NCI-H2081 treated with DMSO at 0.1 percent for 48 hours (cell line): ENCODE results near the gene WDR81.
"Not testable (repeated sequence)": the region's sequence is repeated elsewhere in the genome, so short reads cannot be mapped to it uniquely, and the experiment has no call there.

ENCODE experiments used
- DNase-seq: peaks from one replicate; lab custom pipeline; 2025; lab: John Stamatoyannopoulos, UW

The WDR81 gene

DNA sequence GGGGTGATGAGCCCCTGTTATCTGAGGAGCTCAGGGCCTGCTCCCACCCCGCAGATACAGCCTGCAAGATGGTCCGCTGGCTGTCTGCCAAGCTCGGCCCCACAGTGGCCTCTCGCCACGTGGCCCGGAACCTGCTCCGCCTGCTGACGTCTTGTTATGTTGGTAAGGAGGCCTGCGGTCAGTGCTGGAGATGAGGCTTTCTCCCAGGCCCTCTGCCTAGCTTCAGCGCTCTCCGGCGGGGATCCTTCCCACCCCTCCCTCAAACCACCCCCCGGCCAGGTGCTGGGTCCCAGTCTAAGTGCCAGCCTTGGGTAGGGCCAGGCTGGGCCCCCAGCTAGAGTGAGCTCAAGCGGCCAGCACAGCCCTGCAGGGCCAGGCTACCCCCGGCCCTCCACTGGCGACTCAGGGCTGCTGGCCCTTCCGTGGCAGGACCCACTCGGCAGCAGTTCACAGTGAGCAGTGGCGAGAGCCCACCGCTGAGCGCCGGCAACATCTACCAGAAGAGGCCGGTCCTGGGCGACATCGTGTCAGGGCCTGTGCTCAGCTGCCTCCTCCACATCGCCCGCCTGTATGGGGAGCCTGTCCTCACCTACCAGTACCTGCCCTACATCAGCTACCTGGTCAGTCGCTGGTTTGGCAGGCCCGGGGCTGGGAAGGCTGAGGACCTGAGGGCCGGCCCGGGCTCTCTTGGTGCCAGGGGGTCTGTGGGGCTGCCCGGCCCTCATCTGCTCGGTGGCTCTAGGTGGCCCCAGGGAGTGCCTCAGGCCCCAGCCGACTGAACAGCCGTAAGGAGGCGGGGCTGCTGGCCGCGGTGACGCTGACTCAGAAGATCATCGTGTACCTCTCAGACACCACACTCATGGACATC is 6.1 kb downstream of the WDR81 start:
- no peak for DNase-seq

DNA sequence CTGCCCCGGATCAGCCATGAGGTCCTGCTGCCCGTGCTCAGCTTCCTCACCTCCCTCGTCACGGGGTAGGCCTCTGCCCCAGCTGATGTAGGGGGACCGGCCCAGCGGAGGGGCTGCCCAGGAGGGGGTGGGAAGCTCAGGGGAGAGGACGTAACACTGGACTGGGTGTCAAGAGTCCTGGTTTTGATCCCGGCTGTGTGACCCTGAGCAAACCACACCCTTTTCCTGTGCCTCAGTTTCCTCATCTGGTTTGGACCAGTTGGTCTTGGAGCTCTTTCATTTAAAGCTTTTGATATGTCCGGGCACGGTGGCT is 6.6 kb downstream of the WDR81 start:
- DNase-seq: no peak

DNA sequence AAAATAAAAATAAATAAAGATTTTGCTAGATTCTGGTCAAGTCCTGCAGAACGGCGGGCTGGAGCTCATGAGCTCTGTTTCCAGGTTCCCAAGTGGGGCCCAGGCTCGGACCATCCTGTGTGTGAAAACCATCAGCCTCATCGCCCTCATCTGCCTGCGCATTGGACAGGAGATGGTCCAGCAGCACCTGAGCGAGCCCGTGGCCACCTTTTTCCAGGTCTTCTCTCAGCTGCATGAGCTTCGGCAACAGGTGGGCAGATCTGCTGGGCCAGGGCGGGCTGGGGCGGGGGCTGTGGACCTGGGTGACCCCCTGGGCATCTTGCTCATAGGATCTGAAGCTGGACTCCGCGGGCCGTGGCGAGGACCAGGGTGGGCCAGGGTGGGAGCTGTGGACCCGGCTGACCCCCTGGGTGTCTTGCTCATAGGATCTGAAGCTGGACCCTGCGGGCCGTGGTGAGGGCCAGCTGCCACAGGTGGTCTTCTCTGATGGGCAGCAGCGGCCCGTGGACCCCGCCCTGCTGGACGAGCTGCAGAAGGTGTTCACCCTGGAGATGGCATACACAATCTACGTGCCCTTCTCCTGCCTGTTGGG is 7.8 kb downstream of the WDR81 start:
- DNase-seq: no peak

DNA sequence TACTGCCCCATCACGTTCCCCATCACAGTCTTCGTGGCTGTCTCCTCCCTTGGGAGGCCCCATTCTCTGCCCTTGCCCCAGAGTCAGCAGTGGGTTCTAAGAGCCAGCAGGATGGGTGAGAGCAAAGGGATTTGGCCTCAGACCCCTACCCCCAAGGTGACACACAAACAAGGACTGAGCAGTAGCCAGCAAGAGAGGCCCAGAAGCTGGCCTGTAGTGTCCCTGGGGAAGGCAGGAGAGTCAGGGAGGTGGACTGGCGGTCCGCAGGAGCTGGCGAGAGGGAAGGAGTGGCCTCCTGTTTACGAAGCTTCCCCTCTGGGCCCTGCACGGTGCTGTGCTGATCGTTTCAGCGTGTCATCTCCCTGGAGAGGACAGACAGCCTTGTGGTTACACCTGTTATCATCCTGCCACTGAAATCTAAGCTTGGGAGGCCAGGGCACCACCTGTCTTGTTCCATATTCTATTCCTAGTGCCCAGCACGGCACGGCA is 8.4 kb downstream of the WDR81 start:
- DNase-seq: no peak

DNA sequence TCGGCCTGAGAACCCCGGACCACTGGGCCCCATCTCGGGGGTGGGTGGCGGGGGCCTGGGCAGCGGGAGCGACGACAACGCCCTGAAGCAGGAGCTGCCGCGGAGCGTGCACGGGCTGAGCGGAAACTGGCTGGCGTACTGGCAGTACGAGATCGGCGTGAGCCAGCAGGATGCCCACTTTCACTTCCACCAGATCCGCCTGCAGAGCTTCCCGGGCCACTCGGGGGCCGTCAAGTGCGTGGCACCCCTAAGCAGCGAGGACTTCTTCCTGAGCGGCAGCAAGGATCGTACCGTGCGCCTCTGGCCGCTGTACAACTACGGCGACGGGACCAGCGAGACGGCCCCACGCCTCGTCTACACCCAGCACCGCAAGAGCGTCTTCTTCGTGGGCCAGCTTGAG is 9.3 kb downstream of the WDR81 start:
- no peak for DNase-seq

DNA sequence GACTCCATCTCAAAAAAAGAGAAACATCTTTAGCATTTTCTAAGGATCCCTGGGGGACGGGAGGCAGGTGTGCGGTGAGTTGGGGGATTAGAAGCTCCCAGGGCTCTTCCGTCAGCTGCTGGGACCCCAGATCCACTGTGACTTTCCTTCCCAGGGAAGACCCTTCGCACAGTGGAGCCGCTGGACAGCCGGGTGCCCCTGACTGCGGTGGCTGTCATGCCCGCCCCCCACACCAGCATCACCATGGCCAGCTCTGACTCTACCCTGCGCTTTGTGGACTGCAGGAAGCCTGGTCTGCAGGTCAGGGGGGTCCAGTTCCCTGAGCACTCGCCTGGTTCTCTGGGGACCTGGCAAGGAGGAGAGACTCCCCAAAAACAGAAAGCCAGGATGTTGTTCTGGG is 10.9 kb downstream of the WDR81 start:
- no peak for DNase-seq

DNA sequence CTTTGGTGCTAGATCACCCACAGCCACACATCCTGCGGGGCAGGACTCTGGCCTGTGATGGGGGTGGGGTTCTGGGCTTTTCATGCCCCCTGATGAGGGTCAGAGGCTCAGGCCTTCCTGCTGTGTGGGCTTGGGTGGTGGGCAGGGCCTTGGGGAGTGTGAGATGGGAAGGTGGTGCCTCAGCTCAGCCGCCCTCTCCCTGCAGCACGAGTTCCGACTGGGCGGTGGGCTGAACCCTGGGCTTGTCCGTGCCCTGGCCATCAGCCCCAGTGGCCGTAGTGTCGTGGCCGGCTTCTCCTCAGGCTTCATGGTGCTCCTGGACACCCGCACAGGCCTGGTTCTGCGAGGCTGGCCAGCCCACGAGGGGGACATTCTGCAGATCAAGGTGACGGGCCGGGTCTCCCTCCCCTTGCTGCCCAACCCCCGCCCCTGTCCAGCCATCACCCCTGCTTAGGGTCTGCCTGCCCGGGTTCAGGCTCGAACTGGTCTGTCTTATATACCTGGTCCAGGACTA is 11.4 kb downstream of the WDR81 start:
- no peak for DNase-seq

DNA sequence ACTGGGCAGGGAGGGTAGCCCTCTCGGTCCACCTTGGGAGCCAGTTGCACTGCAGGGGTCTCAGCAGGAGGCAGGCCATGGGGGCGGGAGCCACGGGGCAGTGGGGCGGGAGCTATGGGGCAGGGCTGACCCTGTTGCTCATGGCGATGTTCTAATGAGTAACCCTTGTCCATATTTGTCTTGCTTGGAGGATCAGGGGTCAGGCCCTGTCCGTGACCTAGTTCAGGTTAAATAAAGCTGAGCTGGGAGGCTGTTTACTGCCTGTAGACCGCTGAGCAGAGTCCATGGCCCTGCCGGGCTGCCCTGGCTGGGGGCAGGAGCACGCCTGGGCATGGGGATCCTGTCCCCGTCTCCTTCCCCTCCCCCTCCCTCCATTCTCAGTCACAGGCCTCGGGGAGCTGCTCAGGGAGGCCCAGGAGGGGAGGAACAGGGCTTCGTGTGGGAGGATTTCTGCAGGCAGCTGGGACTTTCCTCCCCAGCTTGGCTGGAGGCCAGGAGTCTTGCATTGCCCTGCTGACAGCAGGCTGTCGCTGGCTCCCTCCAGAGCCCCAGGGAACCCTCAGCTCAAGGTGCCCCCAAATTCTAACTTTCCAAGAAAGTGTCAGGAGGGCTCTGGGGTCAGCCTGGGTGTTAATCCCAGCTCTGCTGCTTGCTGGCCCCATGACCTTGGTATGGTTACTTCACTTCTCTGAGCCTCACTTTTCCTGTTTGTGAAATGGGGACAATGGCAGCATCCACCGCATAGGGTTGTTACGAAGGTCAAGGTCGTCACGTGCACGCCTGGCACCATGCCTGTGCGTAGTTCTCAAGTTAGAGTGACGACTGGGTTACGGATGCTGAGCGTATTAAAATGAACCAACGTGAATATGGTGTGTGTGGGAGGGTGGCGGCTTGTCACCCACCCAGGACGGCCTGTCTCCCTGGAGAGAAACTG is 12.1 kb downstream of the WDR81 start:
- DNase-seq: no peak

DNA sequence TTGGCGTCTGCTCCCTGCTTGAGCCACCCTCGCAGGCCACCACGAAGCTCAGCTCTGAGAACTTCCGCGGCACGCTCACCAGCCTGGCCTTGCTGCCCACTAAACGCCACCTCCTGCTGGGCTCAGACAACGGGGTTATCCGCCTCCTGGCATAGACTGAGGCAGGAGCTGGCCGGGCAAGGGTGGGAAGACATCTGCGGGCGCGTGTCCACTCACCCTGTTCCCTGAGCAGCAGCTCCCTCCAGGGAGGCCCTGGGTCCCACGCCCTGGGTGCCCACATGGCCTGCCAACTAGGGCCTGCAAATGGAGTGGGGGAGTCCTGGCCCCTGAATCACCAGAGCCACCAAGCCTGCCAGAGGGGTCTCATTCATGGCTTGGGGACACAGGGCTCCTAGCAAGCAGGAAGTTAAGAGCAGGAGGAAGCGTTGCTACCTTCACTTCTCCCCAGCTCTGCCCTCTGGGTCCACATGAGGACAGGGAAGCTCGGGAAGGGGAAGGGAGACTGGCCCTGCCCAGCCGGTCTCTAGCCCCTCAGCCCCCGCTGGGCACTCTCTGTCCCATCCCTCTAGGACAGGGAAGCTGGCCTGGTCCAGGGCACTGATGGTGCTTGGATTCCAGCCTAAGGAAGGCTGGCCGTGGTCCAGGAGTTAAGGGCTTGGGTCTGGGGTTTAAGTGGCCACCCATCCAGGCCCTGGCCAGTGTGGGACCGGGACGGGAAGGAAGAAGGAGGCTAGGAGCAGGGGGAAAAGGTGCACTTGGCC is 13.2 kb downstream of the WDR81 start:
- DNase-seq: no peak

DNA sequence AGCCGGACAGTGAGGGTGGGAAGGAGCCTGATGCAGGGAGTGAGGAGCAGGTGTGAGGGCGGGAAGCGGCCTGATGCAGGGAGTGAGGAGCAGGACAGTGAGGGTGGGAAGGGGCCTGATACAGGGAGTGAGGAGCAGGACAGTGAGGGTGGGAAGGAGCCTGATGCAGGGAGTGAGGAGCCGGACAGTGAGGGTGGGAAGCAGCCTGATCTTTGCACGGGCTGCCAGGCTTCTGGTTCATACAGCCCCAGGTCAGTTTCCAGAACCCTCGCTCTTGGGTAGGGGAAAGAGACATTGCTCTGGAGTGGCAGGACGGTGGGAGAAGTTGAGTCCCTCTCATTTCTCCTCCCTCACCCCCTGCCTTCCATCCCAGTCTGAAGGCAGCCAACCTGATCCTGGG is 17.4 kb downstream of the WDR81 start:
- not testable (repeated sequence) for DNase-seq

DNA sequence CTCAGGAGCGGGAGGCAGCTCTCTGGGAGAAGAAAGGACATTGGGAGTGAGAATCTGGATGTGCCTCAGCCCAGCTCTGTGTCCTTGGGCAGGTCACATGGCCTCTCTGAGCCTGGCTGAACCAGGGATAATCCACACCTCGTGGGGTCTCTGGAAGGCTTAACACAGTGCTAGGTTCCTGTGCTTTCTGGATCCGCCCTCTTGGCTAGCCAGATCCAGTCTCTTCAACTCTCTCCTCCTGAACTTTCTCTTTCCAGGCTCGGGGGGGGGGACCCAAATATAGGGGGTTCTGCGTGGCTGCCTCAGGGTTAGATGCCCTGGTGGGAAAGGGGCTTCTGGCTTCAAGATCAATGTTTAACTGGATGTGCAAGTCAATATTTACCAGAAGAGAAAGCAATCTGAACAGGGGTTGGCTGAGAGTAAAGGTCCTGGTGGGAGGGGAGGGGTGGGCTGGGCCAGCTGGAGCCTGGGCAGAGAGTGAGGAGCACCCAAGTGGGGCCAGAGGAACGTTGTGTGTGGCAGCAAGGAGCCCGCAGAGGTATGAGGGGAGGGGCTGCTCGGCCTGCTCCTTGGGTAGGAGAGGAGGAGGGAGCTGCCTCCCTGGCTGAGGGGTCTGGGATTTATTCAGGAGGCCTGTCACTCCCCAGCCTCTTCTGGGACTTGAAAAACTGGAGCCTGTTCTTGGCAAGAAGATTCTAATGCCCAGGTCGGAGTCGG is 18.0 kb downstream of the WDR81 start, which contains the start of gene SERPINF2:
Gene SERPINF2, plus strand, starts transcription at position 501 of the 717 bp plus-strand sequence. CDS start 2,125 bp downstream, outside the sequence.
- DNase-seq: no peak

DNA sequence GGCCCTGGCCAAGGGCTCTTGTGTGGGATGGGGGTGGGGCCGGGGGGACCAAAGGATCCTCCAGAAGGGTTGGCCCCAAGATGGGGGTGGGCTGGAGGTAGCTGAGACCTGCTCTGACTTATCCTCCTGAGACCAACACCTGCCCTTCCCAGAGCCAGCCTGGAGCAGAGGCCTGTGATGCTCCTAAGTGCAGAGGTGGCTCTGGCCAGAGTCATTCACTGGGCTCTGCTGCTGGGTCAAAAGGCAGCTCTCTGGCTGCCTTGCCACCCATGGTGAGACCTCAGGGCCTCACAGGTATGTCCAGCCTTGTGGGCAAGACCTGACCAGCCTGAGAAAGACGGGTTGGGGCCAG is 18.6 kb downstream of the WDR81 start:
- no peak for DNase-seq

DNA sequence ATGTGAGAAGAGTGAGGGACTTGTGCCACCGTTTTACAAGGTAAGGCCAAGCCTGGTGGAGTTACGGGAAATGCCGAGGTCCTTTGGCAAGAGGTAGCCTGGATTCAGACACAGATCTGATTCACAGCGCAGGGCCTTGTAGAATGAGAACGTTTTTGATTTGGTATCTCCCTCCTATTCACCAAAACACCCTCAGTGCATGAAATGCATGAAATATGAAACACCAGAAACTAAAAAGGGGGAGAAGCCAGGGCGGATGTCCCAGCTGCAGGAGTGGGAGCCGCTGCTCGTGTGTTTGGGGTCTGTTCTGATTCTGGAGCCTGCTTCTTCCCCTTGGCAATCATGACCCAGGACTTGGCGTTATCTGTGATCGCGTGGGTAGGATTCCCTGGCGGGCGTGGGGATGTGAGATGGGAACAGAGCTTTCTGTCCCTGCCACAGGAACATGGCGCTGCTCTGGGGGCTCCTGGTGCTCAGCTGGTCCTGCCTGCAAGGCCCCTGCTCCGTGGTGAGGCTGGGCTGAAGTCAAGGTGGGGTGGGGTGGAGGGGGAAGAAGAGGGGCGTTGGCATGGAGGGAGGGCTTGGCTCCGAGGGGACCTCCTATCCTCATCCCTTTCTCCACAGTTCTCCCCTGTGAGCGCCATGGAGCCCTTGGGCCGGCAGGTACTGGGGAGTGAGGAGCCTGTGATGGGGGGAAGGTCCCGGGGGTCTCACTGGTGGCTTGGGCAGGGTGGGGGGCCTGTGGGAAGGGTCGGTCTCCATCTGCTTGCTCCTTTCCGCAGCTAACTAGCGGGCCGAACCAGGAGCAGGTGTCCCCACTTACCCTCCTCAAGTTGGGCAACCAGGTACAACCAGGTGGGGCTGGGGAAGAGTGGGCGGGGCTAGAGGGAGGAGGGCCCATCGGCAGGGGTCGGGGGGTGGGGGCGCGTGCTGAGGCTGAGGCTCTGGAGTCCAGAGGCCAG is 20.3 kb downstream of the WDR81 start:
- DNase-seq: no peak

DNA sequence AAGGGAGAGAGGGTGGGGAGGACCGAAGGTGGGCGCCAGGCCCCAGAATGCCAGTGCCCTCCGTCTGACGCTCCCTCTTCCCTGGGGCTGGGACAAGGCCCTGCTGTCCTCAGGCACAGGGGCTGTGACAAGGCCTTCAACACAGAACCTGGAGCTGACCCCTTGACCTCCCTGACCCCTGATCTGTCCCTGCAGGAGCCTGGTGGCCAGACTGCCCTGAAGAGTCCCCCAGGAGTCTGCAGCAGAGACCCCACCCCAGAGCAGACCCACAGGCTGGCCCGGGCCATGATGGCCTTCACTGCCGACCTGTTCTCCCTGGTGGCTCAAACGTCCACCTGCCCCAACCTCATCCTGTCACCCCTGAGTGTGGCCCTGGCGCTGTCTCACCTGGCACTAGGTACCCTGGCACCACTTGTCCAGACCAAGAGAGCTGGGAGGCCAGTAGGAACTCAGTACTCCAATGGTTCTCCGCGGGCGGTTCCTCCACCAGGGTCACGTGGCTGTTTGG is 21.1 kb downstream of the WDR81 start:
- no peak for DNase-seq

DNA sequence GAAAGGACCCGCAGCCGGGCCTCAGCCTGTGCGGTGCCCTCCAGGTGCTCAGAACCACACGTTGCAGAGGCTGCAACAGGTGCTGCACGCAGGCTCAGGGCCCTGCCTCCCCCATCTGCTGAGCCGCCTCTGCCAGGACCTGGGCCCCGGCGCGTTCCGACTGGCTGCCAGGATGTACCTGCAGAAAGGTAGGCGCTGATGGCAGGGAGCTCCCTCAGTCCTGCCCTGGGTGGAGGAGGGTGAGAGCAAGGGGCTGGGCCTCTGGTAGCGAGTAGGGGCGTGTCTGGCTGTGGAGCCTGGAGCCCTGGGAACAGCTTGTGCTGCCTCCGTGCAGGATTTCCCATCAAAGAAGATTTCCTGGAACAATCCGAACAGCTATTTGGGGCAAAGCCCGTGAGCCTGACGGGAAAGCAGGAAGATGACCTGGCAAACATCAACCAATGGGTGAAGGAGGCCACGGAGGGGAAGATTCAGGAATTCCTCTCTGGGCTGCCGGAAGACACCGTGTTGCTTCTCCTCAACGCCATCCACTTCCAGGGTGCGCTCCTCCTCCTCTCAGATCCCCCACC is 22.6 kb downstream of the WDR81 start:
- no peak for DNase-seq

DNA sequence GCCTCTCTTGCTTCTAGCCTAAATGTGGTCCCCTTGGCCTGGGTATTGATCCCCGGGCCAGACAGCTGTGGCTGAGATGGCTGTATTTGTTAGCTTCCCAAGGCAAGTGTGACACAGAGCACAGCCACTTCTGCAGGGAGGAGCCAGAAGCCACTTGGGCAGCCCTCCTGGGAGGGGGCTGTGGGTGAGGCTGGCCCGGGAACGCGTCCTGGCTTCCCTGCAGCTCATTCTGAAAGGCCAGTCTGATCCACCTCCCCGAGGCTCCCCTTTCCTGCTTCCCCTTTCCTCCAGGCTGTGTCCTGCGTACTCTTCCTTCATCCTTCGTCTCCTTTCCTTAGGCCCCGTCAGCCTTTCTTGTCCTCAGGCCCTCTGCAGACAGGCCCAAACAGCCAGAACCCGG is 26.1 kb downstream of the WDR81 start:
- DNase-seq: no peak

DNA sequence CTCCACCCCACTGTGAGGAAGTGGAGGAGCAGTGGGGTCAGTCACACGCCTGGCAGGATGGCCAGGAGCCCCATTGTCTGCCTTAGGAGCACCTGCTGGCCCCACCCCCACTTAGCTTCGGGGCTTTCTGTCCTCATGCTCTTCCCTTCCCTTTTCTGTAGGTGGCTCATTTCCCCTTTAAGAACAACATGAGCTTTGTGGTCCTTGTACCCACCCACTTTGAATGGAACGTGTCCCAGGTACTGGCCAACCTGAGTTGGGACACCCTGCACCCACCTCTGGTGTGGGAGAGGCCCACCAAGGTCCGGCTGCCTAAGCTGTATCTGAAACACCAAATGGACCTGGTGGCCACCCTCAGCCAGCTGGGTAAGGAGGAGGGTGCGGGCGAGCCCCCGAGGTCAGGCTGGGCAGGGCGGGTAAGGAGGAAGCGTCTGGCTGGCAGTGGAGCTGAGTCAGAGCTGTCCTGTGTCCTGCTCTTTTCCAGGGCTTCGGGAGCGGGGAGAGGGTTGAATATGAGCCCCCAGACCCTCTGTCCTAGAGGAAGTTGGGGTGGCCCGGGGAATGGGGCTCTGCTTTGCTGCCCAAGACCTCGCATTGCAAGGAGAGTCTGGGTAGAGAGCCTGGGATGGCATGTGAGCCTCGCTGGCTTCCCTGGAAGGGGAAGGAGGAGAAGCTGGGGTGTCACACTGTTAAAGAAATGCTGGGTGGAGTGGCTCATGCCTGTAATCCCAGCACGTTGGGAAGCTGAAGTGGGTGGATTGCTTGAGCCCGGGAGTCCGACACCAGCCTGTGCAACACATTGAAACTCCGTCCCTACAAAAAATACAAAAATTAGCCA is 28.1 kb downstream of the WDR81 start:
- DNase-seq: no peak

DNA sequence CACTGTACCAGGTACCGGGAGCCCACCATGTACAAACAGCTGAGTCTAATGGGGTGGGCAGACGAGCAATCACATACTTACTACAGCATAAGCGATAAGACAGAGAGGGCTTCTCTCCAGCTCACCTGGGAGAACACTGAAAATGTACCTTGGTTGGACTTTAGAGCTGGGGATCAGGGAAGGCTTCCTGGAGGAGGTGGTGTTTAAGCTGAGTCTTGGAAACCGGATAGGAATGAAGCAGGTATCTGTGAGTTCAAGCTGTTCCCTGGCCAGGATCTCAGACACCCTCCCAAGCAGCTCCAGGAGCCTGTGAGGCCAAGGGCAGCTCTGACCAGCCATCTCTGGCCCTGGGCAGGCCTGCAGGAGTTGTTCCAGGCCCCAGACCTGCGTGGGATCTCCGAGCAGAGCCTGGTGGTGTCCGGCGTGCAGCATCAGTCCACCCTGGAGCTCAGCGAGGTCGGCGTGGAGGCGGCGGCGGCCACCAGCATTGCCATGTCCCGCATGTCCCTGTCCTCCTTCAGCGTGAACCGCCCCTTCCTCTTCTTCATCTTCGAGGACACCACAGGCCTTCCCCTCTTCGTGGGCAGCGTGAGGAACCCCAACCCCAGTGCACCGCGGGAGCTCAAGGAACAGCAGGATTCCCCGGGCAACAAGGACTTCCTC is 29.4 kb downstream of the WDR81 start:
- no peak for DNase-seq
